HepG2 (cell line): Measurements from ENCODE around the gene HECTD1. TPM values are rescaled to one million over a fixed set of nuclear protein-coding genes. Genes with fewer than 3 reads are reported as not detected.

Source experiments
- CSRNP1 ChIP-seq: sonication (generic); formaldehyde crosslinking; IDR thresholded peaks from 2 replicates; pipeline ENCODE4 v1.8.1; 2023; ENCODE audit warnings: mild to moderate bottlenecking, missing genetic modification reagents
- HNRNPLL ChIP-seq: fragments of 200-400 bp; formaldehyde crosslinking; IDR thresholded peaks from 2 replicates; pipeline ENCODE4 v1.6.1; 2017; ENCODE audit warnings: mild to moderate bottlenecking, low read depth, low read length; ENCODE audit not compliant: poor library complexity, severe bottlenecking
- KDM3A ChIP-seq: IDR thresholded peaks from 2 replicates; pipeline ENCODE4 v1.6.1; 2018; ENCODE audit warnings: low read depth, missing compliant biosample characterization
- KLF13 ChIP-seq: sonication (generic); formaldehyde crosslinking; IDR thresholded peaks from 2 replicates; pipeline ENCODE4 v1.4.0; 2020; ENCODE audit warnings: mild to moderate bottlenecking, missing genetic modification reagents
- MXD1 ChIP-seq: sonication (generic); formaldehyde crosslinking; IDR thresholded peaks from 2 replicates; pipeline ENCODE4 v1.4.0; 2020; ENCODE audit warnings: mild to moderate bottlenecking, missing genetic modification reagents
- PAXIP1 ChIP-seq: sonication (generic); formaldehyde crosslinking; conservative IDR thresholded peaks from 2 replicates; pipeline ENCODE4 v1.4.0; 2020; ENCODE audit warnings: mild to moderate bottlenecking, missing genetic modification reagents, moderate library complexity
- PLSCR1 ChIP-seq: sonication (generic); formaldehyde crosslinking; IDR thresholded peaks from 2 replicates; pipeline ENCODE4 v1.5.0; 2020; ENCODE audit warnings: missing genetic modification reagents, mild to moderate bottlenecking, borderline replicate concordance
- POGZ ChIP-seq: sonication (generic); formaldehyde crosslinking; IDR thresholded peaks from 2 replicates; pipeline ENCODE4 v1.4.0; 2020; ENCODE audit warnings: mild to moderate bottlenecking, missing genetic modification reagents
- RBM39 ChIP-seq: fragments of 200-400 bp; formaldehyde crosslinking; IDR thresholded peaks from one replicate; pipeline ENCODE4 v1.6.1; 2018; ENCODE audit warnings: antibody characterized with exemption, mild to moderate bottlenecking, low read depth, low read length; ENCODE audit not compliant: poor library complexity, severe bottlenecking
- SMAD9 ChIP-seq: sonication (generic); formaldehyde crosslinking; IDR thresholded peaks from 2 replicates; pipeline ENCODE4 v1.5.1; 2020; ENCODE audit warnings: mild to moderate bottlenecking, missing genetic modification reagents
- SRSF9 ChIP-seq: fragments of 200-400 bp; formaldehyde crosslinking; IDR thresholded peaks from 2 replicates; pipeline ENCODE4 v1.6.1; 2018; ENCODE audit warnings: borderline replicate concordance, mild to moderate bottlenecking, low read depth, low read length; ENCODE audit not compliant: insufficient read depth, poor library complexity, severe bottlenecking
- TRAFD1 ChIP-seq: sonication (generic); formaldehyde crosslinking; IDR thresholded peaks from 2 replicates; pipeline ENCODE4 v1.5.1; 2020; ENCODE audit warnings: missing genetic modification reagents, mild to moderate bottlenecking, borderline replicate concordance
- ZNF20 ChIP-seq: sonication (generic); formaldehyde crosslinking; IDR thresholded peaks from 2 replicates; pipeline ENCODE4 v1.4.0; 2020; ENCODE audit warnings: mild to moderate bottlenecking, moderate library complexity, missing genetic modification reagents
- ZNF382 ChIP-seq: sonication (generic); formaldehyde crosslinking; IDR thresholded peaks from 2 replicates; pipeline ENCODE4 v1.5.0; 2020; ENCODE audit warnings: missing genetic modification reagents, mild to moderate bottlenecking, borderline replicate concordance
- ZNF503 ChIP-seq: sonication (generic); formaldehyde crosslinking; IDR thresholded peaks from 2 replicates; pipeline ENCODE4 v1.4.0; 2020; ENCODE audit warnings: missing genetic modification reagents
- ZNF619 ChIP-seq: sonication (generic); formaldehyde crosslinking; IDR thresholded peaks from 2 replicates; pipeline ENCODE4 v1.4.0; 2020; ENCODE audit warnings: mild to moderate bottlenecking, missing genetic modification reagents
- ZNF788 ChIP-seq: sonication (generic); formaldehyde crosslinking; IDR thresholded peaks from 2 replicates; pipeline ENCODE4 v1.5.0; 2020; ENCODE audit warnings: mild to moderate bottlenecking, missing genetic modification reagents, borderline replicate concordance
- polyA plus RNA-seq, 8 experiments: library from polyadenylated mRNA; depleted of rRNA in 3 of 8; stranded (reverse) in 7 of 8; unstranded in 1 of 8; fragments of >200 nt; fragmentation: Illumina TruSeq in 4 of 8; extraction: Trizol in 4 of 8; gene quantifications; 2 replicates each; pipeline versions ENCODE4 v1.2.1 to v1.2.3, GENCODE V29; 2011 to 2016; ENCODE audit warnings: low read depth in 4 of 8, missing spikeins in 1 of 8, mixed read lengths in 1 of 8; ENCODE audit not compliant: insufficient read depth in 1 of 8
- total RNA-seq, 5 experiments: library from RNA; depleted of rRNA; stranded (reverse); fragments of >200 nt; fragmentation: Illumina TruSeq; extraction: Trizol; gene quantifications; 2 replicates each; pipeline ENCODE4 v1.2.3, GENCODE V29; 2016; ENCODE audit warnings: low read depth in 1 of 5

Gene HECTD1
- total and polyA plus RNA-seq, 2 of the 13 experiments (the other 11 are each of a cell fraction or from before 2014, with no cell fraction given) = 312 to 560 TPM

- TF ChIP-seq PAXIP1 (CRISPR knock-in tag) (no peak), ZNF619 (CRISPR knock-in tag) (0 out of 2 replicates have a peak, but pooled peaks have one; percentile 41), TRAFD1 (CRISPR knock-in tag) (0 out of 2 replicates have a peak, but pooled peaks have one; percentile 10), CSRNP1 (CRISPR knock-in tag) (no peak), KLF13 (0 out of 2 replicates have a peak, but pooled peaks have one; percentile 78), PLSCR1 (CRISPR knock-in tag) (no peak), ZNF503 (no peak), HNRNPLL (peak; percentile 30), KDM3A (CRISPR knock-in tag) (no peak), RBM39 (no peak), SRSF9 (no peak), ZNF20 (CRISPR knock-in tag) (no peak), ZNF382 (CRISPR knock-in tag) (no peak), ZNF788 (CRISPR knock-in tag) (peak; percentile 41; the same call in 1 of the 2 replicates), SMAD9 (CRISPR knock-in tag) (0 out of 2 replicates have a peak, but pooled peaks have one; percentile 61), MXD1 (no peak), POGZ (CRISPR knock-in tag) (no peak)
Observed at GRCh38 chr14:31162910-31163649, 44.5 kb downstream of the HECTD1 start (continued).
